ENCODE measurements around the gene JARID2.

DNA sequence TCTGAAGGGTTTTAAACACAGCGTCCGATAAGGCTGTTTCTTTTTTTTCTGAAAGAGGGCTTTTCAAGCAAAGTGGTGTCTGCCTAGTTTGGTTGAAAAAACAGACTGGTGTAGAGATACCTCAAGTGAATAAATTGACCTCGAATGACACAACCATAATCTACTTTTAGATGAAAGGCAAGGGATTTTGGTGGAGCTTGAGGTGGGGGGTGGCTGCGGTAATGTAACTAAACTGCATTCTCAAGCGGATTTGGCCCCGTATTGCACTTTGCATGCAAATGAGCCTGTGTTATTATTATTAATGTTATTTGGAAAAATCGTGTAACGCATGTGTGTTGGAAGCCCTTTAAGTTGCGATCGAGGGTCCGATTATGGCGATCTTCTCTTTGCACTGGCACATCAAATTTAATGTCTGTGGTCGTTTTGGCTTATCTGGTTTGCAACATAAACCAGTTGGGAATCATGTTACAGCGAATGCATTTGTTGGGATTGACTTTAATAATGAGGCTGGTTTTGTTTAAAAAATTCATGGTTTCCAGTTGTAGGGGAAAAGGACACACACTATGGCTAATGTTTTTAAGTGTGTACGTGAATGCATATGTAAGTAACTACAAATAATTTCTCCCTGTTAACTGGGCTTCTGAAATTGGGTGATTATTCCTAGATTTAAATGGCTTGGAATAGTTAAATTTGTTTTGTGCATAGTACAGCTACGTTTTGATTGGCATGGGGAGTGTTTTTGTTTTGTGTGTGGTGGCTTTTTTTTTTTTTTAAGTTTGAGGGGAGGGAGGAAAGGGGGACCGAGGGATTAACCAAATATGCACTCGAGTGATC is 1.0 kb downstream of the JARID2 start:
- TF ChIP-seq, protein P1, sequence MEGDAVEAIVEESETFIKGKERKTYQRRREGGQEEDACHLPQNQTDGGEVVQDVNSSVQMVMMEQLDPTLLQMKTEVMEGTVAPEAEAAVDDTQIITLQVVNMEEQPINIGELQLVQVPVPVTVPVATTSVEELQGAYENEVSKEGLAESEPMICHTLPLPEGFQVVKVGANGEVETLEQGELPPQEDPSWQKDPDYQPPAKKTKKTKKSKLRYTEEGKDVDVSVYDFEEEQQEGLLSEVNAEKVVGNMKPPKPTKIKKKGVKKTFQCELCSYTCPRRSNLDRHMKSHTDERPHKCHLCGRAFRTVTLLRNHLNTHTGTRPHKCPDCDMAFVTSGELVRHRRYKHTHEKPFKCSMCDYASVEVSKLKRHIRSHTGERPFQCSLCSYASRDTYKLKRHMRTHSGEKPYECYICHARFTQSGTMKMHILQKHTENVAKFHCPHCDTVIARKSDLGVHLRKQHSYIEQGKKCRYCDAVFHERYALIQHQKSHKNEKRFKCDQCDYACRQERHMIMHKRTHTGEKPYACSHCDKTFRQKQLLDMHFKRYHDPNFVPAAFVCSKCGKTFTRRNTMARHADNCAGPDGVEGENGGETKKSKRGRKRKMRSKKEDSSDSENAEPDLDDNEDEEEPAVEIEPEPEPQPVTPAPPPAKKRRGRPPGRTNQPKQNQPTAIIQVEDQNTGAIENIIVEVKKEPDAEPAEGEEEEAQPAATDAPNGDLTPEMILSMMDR (IDR thresholded peaks at IDR 0.05): no peak
- TF ChIP-seq EZH2 (IDR thresholded peaks at IDR 0.05) (no peak), EZH2phosphoT487 (IDR thresholded peaks at IDR 0.05) (no peak)
